ENCODE results near the gene VSIR.

The VSIR gene

DNA sequence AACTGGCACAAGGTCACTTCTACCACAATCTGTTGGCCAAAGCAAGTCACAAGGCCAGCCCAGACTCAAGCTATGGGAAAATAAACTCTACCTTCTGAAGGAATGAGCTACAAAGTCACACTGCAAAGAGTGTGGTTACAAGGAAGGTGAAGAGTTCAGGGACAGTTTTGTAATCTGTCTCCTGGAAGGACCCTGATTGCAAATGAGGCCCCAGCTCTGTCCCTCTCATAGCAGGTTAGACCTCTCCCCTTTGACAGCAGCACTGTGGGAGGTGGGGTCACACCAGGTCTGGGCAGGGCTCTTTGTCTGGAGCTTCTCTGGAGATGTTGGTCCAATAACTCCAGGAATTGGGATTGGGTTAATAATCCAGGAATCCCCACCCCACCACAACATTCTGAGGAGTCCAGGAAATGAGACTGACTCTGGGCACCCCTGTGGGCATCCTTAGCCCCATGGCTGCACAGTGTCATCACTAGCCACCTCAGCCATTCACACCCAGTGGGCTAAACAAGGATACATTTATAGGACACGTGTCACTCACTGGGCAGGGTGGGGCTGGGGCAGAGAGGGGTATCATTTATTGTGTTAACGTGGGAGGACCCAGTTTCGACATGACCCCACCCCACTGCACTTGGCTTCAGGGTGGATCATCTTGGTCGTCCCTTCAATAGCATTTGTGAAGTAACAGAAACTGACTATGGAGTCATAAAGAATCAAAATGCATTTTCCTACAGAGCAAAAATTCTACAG lies 30.1 kb downstream of the VSIR start:
- no peaks in the 10 kb centered on the region for H3K27me3 Mint-ChIP-seq
- peaks cover 96% of the 10 kb centered on the region for H3K4me1 Mint-ChIP-seq (ENCODE audit: low read depth)
- H3K36me3 Mint-ChIP-seq, result peaks cover 6% of the 10 kb centered on the region
- no peaks in the 10 kb centered on the region for H3K9me3 Mint-ChIP-seq (ENCODE audit: low read depth)
- H3K27ac Mint-ChIP-seq, result peak overlapping the region; percentile 98
- H3K4me3 Mint-ChIP-seq, result peak overlapping the region; percentile 72

DNA sequence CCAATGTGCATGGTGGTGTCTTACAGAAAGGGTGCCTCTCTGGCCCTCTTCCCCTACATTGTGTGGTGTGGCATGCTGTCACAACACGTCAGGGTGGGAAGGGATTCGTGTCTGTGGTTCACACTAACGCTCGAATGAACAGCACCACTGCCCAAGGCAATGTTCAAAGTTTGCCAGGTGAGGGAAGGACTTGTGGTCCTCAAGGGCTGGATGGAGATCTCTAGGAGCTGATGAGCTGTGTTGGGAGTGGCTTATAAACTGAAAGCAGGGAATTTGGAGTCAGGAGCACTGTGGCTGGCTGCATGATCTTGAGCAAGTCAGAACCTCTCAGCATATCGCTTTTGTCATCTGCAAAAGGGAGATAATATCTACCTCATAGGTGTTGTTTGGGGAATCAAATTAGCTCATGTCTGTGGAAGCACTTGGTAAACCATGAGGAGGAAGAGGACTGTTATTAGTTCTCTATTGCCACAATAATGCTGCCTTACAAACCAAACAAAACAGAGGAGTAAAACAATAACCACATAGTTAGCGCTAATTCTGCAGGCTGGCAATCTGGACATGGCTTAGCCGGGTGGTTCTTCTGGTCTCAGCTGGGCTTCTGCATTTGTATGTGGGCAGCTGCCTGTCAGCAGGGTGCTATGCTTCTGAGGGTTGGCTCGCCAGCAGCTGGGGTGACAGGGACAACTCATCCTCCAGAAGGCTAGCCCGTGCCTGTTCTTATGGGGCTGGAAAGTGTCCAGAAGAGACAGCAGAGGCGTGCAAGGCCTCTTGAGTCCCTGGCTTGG lies 30.8 kb downstream of the VSIR start:
- peaks cover 96% of the 10 kb centered on the region for H3K4me1 Mint-ChIP-seq (ENCODE audit: low read depth)
- H3K36me3 Mint-ChIP-seq, result peaks cover 6% of the 10 kb centered on the region
- peak overlapping the region; percentile 98 for H3K27ac Mint-ChIP-seq
- H3K9me3 Mint-ChIP-seq (ENCODE audit: low read depth), result no peaks in the 10 kb centered on the region
- H3K27me3 Mint-ChIP-seq, result no peaks in the 10 kb centered on the region
- H3K4me3 Mint-ChIP-seq, result peak overlapping the region; percentile 72

DNA sequence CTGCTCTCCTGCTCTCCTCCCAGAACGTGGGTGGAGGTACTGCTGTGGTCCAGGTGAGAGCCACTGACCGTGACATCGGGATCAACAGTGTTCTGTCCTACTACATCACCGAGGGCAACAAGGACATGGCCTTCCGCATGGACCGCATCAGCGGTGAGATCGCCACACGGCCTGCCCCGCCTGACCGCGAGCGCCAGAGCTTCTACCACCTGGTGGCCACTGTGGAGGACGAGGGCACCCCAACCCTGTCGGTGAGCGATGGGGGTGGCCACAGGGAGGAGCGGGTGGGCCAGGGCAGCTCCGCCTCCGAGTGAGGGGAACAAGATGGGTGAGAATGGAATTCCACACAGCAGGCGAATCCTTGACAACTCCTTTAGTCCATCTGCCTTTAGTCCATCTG lies 31.6 kb downstream of the VSIR start:
- no peaks in the 10 kb centered on the region for H3K9me3 Mint-ChIP-seq (ENCODE audit: low read depth)
- peak overlapping the region; percentile 72 for H3K4me3 Mint-ChIP-seq

DNA sequence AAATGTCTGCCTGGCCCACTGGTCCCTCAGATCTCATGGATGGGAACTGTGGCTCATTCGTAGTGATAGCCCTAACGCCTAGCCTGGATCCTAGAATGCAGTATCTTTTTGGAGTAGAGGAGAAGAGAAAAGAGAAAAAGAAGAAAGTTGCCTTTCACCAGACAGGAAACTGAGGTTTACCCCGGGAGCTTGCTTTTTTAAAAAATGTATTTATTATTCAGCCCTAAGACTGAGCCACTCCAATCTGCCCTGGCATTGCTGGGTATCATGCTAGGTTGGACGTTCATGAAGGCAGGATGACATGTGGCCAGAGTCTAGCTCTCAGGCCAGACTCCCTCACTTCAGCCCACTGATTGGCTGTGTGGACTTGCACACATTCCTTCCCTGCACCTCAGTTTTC lies 32.3 kb downstream of the VSIR start:
- no peaks in the 10 kb centered on the region for H3K27me3 Mint-ChIP-seq
- H3K36me3 Mint-ChIP-seq, result peaks cover 6% of the 10 kb centered on the region
- peak overlapping the region; percentile 72 for H3K4me3 Mint-ChIP-seq
- H3K4me1 Mint-ChIP-seq (ENCODE audit: low read depth), result peaks cover 96% of the 10 kb centered on the region
- no peaks in the 10 kb centered on the region for H3K9me3 Mint-ChIP-seq (ENCODE audit: low read depth)
- peak overlapping the region; percentile 98 for H3K27ac Mint-ChIP-seq

More for the DNA sequence above, 31.6 kb downstream of the VSIR start:
- H3K27ac Mint-ChIP-seq, result peak overlapping the region; percentile 98
- no peaks in the 10 kb centered on the region for H3K27me3 Mint-ChIP-seq
- peaks cover 96% of the 10 kb centered on the region for H3K4me1 Mint-ChIP-seq (ENCODE audit: low read depth)
- peaks cover 6% of the 10 kb centered on the region for H3K36me3 Mint-ChIP-seq

DNA sequence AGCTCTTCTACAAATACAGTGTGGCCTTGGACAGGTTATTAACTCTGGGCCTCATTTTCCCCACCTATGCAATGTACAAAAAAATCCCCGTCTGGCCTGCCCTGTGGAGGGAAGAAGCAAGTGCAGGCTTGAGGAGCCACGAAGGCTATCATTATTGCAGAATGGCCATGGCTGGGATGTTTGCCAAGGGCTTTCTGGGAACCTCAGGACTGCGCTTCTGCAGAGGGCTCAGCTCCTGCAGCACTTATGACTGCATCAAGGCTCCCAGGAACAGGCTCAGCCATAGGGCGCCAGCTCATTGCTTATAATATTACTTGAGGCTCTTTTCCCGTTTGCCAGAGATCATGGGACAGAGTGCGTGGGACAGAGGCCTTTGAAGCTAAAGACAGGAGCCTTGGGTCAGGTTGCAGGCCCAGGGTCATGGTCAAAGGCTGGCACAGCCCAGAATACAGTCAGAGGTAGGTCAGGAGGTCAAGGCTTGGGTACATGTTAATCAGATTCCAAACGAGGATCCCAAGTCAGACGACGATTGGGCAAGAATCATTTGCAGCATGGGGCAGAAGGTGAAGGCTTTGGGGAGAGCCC lies 33.2 kb downstream of the VSIR start:
- Mint-ChIP-seq H3K9me3 (ENCODE audit: low read depth) (no peaks in the 10 kb centered on the region), H3K27me3 (no peaks in the 10 kb centered on the region), H3K36me3 (peaks cover 6% of the 10 kb centered on the region), H3K4me1 (ENCODE audit: low read depth) (peaks cover 96% of the 10 kb centered on the region), H3K4me3 (peak overlapping the region; percentile 44), H3K27ac (peak overlapping the region; percentile 98)

DNA sequence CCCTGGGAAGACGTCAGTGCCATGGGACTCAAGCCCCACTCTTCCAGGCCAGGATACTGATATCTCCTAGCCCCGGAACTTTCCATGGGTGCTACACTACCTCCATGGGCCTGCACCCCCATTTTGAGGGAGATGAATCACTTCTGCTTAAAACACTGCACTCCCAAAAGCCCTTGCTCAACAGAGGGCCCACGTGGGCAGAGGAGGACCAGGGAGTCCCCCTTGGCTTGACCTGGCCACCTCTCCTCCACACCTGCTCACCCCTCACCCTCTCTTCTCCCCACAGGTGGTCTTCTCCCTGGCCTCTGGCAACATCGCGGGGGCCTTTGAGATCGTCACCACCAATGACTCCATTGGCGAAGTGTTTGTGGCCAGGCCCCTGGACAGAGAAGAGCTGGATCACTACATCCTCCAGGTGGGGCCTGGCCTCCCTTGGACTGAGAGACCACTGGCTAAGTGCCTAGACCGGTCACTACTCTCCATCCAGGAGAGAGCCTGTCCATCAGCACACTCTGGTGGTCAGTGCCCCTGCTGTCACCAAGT lies 33.9 kb downstream of the VSIR start:
- H3K4me1 Mint-ChIP-seq (ENCODE audit: low read depth), result peaks cover 96% of the 10 kb centered on the region
- H3K36me3 Mint-ChIP-seq, result peaks cover 4% of the 10 kb centered on the region
- H3K27me3 Mint-ChIP-seq, result no peaks in the 10 kb centered on the region
- H3K27ac Mint-ChIP-seq, result peak overlapping the region; percentile 98
- no peaks in the 10 kb centered on the region for H3K9me3 Mint-ChIP-seq (ENCODE audit: low read depth)
- H3K4me3 Mint-ChIP-seq, result peak overlapping the region; percentile 38

DNA sequence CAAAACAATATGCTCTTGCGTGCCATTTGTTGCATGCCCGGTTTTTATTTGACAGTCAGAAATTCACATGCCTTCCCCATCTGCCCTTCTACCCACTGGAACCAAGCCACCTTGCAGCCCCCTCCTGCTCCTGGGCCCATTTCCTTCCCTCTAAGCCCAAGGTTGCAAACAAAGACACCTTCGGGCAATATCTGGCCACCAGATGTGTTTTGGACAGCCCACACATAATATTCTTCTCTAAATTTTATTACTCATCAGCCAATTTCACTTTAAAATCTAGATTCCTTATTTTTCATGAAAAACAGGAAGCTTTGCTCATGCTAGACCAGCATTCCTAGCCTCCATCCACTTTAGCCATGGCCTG lies 35.5 kb downstream of the VSIR start:
- Mint-ChIP-seq H3K27ac (peak overlapping the region; percentile 98), H3K4me1 (ENCODE audit: low read depth) (peaks cover 96% of the 10 kb centered on the region), H3K4me3 (peak overlapping the region; percentile 62), H3K27me3 (no peaks in the 10 kb centered on the region), H3K9me3 (ENCODE audit: low read depth) (no peaks in the 10 kb centered on the region), H3K36me3 (peaks cover 7% of the 10 kb centered on the region)

DNA sequence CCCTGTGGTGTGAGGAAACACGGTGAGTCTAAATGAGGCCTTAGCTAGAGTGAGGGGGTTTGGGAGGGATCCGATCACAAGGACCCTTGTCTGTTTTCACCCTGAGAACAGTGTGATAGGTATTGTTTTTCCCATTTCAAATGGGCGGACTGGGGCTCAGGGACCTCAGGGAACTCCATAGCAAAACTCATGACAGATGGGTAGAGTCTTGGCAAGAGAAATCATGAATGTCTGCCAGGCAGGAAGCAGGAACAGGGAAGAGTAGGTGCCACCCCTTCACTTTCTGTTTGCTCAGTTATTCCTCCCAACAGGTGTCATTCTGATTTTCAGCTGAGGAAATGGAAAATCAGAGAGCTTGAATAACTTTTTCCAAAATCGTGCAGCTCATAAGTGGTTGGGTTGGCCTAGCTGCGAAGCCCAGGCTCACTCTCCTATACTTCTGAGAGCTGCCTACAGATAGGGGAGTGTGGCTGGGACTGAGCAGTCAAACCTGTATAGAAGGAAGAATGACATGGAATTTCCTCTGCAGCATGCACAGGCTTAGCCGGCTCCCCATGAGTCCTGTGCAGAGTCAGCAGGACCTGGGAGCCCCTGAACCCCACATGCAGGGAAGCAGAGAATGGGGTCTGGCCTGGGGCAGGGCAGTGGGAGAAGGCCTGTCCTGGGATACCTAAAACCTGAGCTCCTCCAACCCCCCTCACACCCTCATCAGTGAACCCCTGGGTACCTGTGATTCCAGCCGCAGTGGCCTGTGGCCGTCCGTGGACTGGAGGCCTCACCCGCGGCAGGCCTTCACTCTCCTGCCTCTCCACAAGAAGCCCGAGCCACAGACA lies 36.1 kb downstream of the VSIR start:
- H3K27me3 Mint-ChIP-seq, result no peaks in the 10 kb centered on the region
- peak overlapping the region; percentile 98 for H3K27ac Mint-ChIP-seq
- peak overlapping the region; percentile 62 for H3K4me3 Mint-ChIP-seq
- no peaks in the 10 kb centered on the region for H3K9me3 Mint-ChIP-seq (ENCODE audit: low read depth)
- H3K36me3 Mint-ChIP-seq, result peaks cover 4% of the 10 kb centered on the region
- H3K4me1 Mint-ChIP-seq (ENCODE audit: low read depth), result peaks cover 96% of the 10 kb centered on the region

DNA sequence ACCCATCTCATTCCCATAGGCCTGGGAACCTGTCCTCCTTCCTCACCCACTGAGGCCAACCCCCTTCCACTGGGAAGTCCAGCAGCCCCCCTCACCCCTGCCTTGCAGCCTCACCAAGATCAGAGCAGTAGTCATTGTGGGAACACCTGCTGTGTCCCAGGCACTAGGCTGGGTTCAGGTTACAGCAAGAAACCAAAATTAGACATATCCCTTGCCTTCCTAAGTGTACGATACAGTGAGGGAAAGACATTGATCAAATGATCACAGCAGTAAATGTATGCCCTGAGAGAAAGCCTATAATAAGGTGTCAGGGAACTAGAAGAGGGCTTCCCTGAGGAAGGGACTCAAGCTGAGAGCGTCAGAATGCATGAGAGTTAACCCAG lies 36.8 kb downstream of the VSIR start:
- Mint-ChIP-seq H3K36me3 (peaks cover 3% of the 10 kb centered on the region), H3K4me1 (ENCODE audit: low read depth) (peaks cover 96% of the 10 kb centered on the region), H3K9me3 (ENCODE audit: low read depth) (no peaks in the 10 kb centered on the region), H3K4me3 (peak overlapping the region; percentile 27), H3K27me3 (no peaks in the 10 kb centered on the region), H3K27ac (peak overlapping the region; percentile 98)

DNA sequence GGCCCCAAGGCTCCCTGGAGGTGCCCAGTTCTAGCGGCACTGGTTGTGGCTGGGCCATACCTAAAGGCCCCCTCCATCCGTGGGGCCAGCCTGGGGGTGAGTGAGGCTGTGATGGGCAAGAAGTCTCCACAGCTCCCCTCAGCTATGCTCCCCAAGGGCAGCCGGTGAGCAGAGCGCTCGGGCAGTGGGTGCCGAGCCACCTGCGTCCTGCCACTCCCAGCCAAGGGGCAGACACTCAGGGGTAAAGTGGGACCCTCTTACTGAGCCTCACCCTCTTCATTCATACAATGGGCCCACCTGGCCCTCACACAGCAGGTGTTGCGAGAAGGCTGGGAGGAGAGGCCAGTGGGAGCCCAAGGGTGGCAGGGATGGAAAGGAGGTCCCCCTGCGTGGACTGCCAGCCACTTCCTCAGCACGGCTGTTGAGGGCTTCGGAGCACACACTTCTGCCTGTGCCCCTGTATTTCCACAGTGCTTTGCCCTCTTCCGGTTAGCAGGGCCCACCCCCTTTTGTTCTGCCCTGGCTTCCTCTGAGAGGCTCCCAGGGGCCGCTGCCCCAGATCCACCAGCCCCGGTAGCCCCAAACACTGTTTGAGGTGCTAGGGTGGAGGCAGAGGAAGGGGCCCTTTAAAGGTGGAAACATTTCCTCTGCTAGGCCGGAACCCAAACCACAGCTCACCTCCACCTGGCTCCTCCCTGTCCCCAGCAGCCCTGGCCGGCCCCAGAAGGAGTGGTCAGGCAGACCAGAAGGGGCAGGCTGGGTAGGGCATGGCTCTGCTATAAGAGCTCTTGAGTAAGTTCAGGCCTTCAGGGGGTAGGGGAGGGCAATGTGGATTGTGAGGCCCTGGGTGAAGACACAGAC lies 37.4 kb downstream of the VSIR start:
- Mint-ChIP-seq H3K27me3 (no peaks in the 10 kb centered on the region), H3K4me3 (peak overlapping the region; percentile 27), H3K36me3 (peaks cover 3% of the 10 kb centered on the region), H3K9me3 (ENCODE audit: low read depth) (no peaks in the 10 kb centered on the region), H3K27ac (peak overlapping the region; percentile 98), H3K4me1 (ENCODE audit: low read depth) (peaks cover 96% of the 10 kb centered on the region)

DNA sequence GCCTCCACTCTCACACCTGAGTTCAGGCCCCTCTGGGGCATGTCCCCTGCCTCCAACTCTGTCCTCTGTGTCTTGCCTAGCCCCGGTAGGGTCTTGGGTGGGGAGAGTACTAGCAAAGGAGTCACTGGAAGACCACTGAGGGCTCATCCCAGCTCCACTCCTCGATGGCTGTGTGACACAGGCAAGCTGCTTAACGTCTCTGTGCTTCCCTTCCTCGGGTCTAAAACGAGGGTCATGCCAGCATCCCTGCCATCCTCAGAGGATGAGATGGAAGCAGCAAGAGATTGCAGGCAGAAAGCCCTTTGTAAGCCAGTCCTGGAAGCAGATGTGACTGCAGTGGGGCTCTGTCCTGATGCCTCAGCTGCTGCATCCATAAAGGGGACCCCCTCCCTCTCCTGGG lies 38.5 kb downstream of the VSIR start:
- H3K27ac Mint-ChIP-seq, result peak overlapping the region; percentile 98
- H3K27me3 Mint-ChIP-seq, result no peaks in the 10 kb centered on the region
- H3K9me3 Mint-ChIP-seq (ENCODE audit: low read depth), result no peaks in the 10 kb centered on the region
- H3K4me3 Mint-ChIP-seq, result peak overlapping the region; percentile 35
- H3K4me1 Mint-ChIP-seq (ENCODE audit: low read depth), result peaks cover 96% of the 10 kb centered on the region
- H3K36me3 Mint-ChIP-seq, result peaks cover 3% of the 10 kb centered on the region

DNA sequence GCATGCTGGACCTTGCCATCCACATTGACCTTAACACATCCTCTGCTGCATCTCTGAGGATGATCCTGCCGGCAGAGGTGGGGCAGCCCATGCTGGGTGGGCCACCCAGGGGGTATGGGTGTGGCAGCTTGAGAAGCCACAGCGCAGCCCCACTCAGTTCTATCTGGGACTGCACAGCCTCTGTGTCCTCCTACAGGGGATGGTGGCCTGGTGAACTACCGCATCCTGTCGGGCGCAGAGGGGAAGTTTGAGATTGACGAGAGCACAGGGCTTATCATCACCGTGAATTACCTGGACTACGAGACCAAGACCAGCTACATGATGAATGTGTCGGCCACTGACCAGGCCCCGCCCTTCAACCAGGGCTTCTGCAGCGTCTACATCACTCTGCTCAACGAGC lies 41.5 kb downstream of the VSIR start:
- H3K9me3 Mint-ChIP-seq (ENCODE audit: low read depth), result no peaks in the 10 kb centered on the region
- H3K27ac Mint-ChIP-seq, result peak overlapping the region; percentile 98
- peaks cover 3% of the 10 kb centered on the region for H3K36me3 Mint-ChIP-seq
- peaks cover 97% of the 10 kb centered on the region for H3K4me1 Mint-ChIP-seq (ENCODE audit: low read depth)
- peak overlapping the region; percentile 47 for H3K4me3 Mint-ChIP-seq
- H3K27me3 Mint-ChIP-seq, result no peaks in the 10 kb centered on the region

DNA sequence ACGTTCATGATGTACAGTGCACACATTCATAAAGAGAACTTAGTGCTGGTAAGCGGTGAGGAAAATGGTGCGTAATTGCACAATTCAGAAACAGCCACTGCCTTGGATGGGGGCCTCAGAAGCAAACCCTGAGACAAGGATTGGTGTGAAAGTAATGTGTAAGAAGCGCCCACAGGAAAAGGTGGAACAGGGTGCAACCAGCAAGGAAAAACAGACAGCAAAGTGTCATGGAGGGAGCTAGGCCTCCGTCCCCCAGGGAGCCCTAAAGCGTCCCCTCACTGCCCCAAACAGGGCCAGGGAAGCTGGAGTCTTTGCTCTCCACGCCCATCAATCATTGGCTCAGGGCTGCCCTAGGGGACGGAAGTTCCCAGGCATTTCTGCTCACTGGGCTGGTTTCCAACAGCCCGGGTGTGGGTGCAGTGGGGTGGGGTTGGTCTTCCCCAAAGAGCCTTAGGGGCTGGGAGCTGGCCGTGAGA lies 44.1 kb downstream of the VSIR start:
- Mint-ChIP-seq H3K4me3 (peak overlapping the region; percentile 60), H3K4me1 (ENCODE audit: low read depth) (peaks cover 94% of the 10 kb centered on the region), H3K36me3 (peaks cover 3% of the 10 kb centered on the region), H3K9me3 (ENCODE audit: low read depth) (no peaks in the 10 kb centered on the region), H3K27ac (peak overlapping the region; percentile 98), H3K27me3 (no peaks in the 10 kb centered on the region)

All from activated naive CD8-positive, alpha-beta T cell (primary cell).